Stimulated activated CD4-positive, alpha-beta T cell treated with anti-CD3 and anti-CD28 coated beads, Interleukin-15, amount 100 ng/mL, for 48 hours (primary cell): ENCODE measurements around the gene RABGAP1L.

Experiments used
- DNase-seq, 2 donors: peaks; one replicate each; pipeline ENCODE4 v3.0.0-alpha.2; 2020; ENCODE audit warnings: low read depth in 2 of 2

Gene RABGAP1L

GRCh38 chr1:174920093-174920492 is 760.8 kb downstream of the RABGAP1L start:
- no peak for DNase-seq

GRCh38 chr1:174922121-174922520 is 762.8 kb downstream of the RABGAP1L start:
- DNase-seq: no peak

DNA sequence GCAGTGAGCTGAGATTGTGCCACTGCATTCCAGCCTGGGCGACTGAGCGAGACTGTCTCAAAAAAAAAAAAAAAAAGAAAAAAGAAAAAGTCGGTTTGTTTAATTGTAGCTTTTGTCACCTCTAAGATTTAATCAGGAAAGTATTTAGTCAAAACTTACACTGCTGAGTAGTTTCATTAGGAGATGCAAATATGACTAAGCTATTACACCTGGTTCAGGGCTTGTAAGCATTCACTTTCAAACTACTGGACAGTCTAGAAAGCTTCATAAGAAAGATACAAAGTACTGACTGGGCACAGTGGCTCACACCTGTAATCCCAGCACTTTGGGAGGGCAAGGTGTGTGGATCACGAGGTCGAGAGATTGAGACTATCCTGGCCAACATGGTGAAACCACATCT is 764.5 kb downstream of the RABGAP1L start:
- DNase-seq: no peak

- DNase-seq: no peak
Measured at GRCh38 chr1:174928541-174928940, 769.2 kb downstream of the RABGAP1L start.

- DNase-seq: no peak
Measured at GRCh38 chr1:174931214-174931613, 771.9 kb downstream of the RABGAP1L start.

GRCh38 chr1:174932587-174932986 is 773.3 kb downstream of the RABGAP1L start:
- DNase-seq: no peak

DNA sequence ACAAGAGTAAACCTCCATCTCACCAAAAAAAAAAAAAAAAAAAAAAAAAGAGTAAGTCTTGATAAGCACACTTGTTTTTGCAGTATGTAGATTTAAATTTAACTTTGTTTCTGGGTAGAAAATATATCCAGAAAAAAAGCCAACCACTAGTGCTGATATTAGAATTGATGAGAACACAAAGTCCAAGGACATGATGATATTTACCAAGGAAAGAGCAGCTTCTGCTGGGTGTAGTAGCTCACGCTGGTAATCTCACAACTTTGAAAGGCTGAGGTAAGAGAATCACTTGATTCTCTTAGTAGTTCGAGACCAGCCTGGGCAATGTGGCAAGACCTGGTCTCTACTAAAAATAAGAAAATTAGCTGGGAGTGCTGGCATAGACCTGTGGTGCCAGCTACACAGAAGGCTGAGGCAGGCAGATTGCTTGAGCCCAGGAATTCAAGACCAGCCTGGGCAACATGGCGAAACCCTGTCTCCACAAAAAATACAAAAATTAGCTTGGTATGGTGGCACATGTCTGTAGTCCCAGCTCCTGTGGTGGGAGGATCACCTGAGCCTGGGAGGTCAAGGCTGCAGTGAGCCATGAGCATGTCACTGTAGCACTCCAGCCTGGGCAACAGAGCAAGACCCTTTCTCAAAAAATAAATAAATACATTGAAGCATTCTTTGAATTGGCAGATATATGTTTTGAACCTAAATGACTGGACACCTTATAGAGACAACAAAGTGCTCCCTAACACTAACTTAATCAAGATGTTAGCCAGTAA is 776.8 kb downstream of the RABGAP1L start:
- no peak for DNase-seq

DNA sequence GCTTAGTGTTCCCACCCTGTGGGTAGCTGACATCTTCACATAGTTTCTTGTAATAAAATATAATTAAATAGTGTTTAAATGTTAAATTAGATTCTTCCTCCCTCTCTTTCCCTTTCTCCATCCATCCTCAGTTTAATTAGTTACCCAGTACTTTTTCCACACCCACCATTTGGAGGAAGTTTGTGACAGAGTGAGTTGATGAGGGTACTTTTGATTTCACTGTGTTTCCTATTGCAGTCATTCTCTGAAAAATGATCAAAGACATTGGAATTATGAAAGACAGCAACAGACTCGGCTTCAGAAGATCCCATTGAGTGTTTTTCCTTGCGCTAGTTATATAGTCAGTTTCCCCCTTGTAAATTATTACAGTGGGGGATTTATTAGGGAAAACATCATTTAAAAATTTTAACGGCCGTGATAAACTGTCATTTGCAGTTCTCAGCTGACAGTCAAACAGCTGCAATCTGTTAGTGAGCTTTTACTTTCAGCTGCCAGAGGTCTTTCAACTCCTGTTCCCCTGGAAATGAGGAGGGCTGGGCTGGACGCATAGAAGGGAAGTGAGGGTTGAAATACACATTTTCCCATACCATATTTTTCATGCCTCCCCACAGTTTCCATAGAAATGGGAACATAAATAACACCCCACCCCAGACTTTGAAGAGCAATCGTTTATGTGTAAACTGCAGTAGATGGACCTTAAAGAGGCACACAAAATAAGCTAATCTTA is 779.1 kb downstream of the RABGAP1L start:
- no peak for DNase-seq

DNA sequence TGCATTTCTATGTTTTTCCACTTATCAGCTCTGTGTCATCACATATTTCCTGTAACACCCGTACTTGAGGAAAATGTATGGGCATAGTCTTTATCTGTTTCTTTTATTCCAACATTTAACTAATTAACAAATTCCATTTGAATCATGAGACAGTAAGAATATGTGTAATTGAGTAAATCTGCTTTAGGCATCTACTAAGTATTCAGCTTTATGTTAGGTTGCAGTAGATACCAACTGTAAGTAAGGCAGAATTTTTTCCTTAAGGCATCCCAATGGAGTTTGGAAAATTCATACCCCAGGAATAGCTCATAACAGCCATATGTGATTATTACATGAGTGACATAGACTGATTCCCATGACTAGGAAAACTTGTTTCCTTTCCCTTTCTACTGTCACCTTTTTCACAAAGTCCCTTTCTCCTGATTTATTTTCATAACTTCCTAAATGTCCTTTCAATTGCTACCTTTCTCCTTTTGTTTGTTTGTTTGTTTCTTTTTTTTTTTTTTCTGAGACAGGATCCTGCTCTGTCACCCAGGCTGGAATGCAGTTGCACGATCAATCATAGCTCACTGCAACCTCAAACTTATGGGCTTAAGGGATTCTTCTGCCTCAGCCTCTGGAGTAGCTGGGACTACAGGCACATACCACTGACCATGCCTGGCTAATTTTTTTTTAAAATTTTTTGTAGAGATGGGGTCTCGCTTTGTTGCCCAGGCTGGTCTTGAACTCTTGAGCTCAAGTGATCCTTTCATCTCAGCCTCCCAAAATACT is 780.6 kb downstream of the RABGAP1L start:
- no peak for DNase-seq

DNA sequence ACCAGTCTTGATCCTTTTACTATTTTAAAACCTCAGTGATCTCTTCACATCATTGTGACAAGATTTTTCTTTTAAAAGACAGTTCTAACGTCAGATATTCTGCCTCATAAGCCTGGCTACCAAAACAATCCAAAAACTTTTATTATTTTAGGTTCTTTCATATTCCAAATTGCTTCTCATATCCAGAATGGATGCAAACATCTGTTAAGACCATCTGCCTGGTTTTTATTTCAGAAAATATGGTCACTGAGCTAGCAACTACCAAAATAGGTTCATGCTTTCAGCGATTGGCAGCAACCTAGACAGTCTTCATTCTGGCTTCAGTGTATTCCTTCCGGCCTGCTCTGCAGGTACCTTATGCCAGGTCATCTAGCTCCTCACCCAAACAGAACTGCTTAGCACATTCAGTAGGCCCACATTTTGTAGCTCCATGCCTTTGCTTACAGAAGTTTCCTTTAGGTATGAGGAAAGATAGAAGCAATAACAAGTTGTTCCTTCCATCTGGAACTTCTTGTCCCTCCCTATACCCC is 781.4 kb downstream of the RABGAP1L start:
- no peak for DNase-seq

DNA sequence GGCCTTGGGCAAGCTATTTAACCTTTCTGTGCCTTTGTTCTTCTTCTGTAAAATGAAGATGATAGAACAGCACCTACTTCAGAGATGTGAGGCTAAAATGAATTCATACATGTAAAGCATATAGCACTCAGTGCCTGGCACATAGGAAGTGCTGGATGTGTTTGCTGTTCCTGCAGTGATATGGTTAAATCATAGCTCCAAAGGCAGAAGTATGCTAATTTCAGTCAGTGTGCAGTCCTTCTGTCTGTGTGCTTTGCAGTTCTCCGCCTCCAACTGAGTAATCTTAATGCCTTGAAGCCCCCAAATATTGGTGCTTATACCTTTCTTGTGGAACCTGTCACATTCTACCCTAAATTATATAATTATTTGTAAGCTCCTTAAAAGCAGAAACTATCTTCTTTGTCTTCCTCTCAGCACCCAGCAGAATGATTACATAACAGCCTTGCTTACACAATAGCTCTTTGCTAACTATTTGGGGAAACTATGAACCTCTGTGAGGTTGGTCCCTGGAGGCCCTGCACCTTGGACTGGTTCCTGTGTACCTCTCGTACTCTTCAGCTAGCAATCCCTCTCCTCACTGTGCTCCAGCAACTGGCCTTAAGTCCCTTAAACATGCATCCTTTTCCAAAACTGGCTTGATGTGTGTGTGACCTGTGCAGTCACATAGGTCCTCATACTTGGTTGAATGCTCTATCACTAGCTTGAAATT is 783.4 kb downstream of the RABGAP1L start:
- no peak for DNase-seq

DNA sequence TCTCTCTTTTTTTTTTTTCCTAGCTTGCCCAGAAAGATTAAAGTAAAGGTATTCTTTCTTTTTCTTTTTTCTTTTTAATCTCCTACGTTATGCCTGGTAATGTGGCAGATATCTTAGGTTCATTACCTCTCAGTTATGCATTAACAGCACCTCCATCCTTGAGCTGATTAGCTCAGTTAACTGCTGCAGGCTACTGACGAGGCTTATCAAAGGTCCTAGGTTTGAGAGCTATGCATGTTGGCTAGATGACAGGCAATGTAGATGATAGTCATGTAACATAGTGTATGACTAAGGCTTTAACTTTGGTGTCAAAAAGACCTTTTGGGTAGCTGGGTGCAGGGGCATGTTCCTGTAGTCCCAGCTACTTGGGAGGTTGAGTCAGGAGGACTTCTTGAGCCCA is 786.7 kb downstream of the RABGAP1L start:
- DNase-seq: no peak

DNA sequence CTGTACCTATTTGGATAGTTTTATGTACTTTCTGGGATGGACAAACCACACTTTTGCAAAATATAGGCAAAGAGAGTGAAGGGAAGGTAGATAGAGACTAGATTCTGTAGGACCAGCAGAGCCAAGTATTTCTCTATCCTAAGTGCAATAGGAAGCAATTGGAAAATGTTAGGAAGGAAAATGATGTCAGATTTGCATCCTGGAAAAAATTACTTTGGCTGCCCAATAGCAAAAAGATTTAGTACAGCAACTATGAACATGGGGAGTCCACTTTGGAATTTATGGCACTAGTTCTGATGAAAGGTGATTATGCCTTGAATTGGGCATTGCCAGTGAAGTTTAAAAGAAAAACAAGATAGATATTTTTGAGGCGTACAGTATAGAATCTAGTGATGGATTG is 789.7 kb downstream of the RABGAP1L start:
- DNase-seq: no peak

GRCh38 chr1:174949645-174950044 is 790.3 kb downstream of the RABGAP1L start:
- DNase-seq: no peak

DNA sequence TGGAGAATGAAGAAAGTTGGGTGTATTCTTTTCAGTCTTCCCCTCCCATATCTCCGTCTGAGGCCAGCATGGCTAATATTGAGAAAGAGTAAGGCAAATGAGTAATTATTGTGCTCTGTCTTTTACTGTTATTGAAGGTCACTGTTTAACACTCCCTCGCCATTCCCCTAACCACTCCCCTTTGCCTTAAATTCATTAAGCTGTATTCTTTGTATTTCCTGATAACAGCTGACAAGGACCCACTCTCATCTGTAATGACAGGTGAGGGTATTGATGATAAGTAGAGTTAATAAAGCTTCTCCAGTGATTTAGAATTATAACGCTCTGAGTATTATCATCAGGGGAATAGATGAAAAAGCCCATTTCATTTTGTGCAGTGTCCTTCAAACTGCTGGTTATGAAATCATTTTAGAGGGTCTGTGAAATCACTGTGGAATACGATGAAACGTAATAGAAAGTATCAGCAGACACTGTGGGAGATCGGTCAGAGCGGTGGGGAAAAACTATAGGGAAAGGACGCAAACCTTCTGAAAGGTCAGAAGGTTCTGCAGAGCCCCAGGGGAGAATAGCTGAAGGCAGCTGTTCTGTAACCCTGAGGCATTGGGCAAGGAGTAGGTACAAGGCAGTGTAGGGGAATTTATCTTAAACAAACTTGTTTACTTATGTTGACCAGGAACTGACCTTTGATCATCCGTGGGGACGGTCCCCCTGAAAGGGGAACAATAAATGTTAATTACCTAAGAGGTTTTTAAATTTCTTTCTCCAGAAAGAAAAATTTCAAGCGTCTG is 794.2 kb downstream of the RABGAP1L start:
- no peak for DNase-seq

DNA sequence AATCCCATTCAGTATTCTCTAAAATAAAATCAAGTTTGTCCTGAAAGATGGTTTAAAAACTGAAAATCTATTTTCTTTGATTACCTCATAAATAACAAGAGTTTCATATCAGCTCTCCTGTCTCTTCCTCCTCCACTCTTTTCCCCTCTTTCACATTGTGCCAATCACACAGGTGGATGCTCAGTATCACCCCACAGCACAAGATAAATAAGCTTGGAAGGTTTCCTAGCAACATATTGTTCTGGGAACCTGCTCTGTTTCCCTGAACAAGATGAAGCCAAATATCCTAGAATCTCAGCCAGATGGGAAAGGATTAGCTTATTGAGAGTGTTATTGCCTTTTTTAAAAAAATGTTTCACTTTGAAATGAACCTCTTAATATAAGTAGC is 794.7 kb downstream of the RABGAP1L start:
- DNase-seq: no peak

DNA sequence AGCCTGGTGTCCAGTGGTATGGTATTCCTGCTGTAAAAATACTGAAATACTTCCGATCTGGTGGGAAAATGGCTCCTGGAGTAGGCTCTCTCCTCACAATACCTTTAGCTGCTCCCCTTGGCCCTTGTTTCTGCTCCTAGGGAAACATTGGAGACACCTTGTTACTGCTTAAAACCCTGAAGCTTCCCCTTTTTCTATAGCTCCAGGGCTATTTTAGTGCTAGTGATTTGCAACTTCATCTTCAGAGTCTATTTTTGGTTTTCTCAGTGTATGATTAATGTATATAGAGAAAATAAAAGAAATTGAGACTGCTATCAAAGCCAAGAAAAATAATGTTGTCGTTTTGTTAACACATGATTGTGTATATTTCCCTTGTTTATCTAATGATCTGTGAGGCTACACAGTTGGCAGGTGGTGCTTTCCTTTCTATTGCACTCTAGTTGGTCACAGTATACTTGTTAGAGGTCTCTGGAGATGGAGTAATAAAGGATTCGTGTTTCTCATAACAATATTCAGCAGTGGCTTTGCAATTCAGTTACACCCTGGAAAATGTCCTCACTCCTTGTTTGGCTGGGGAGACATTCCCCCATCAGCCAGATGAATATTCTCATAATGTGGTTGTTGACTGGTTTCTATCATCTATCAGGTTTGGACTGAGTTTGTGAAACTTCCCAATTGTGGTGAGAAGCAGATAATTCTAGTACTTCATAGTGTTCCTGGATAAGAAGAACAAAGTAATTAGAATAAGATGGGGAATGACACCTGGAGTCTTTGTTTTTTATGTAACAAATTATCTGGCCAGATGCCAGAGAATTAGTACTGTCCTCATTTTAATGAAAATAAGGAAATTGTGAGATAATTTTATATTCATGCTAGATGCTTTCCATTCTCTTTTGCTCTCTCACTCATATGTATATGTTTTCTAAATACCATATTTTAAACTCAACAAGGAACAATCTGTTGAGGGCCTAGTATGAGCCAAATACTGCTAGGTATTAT is 795.6 kb downstream of the RABGAP1L start:
- no peak for DNase-seq

GRCh38 chr1:174956086-174956485 is 796.8 kb downstream of the RABGAP1L start:
- DNase-seq: no peak

GRCh38 chr1:174956976-174957375 is 797.7 kb downstream of the RABGAP1L start:
- DNase-seq: no peak

- no peak for DNase-seq
Measured at GRCh38 chr1:174957829-174958228, 798.5 kb downstream of the RABGAP1L start.
